Fibroblast of mammary gland (primary cell): ENCODE results near the gene ZBTB44.

Source experiments
- DNase-seq: peaks from one replicate; pipeline ENCODE4 v3.0.0-alpha.2; 2010; ENCODE audit warnings: low read depth
- H3K4me3 ChIP-seq: 2 replicates; pipeline ENCODE4 v1.5.1; 2011; ENCODE audit warnings: low read depth, mild to moderate bottlenecking, low read length, moderate library complexity; ENCODE audit not compliant: control insufficient read depth
- TF ChIP-seq, protein P1 (sequence below): conservative IDR thresholded peaks from 2 replicates; pipeline ENCODE4 v1.5.1; 2011; ENCODE audit warnings: low read depth, low read length, inconsistent platforms; ENCODE audit not compliant: control insufficient read depth, insufficient read depth

The ZBTB44 gene

DNA sequence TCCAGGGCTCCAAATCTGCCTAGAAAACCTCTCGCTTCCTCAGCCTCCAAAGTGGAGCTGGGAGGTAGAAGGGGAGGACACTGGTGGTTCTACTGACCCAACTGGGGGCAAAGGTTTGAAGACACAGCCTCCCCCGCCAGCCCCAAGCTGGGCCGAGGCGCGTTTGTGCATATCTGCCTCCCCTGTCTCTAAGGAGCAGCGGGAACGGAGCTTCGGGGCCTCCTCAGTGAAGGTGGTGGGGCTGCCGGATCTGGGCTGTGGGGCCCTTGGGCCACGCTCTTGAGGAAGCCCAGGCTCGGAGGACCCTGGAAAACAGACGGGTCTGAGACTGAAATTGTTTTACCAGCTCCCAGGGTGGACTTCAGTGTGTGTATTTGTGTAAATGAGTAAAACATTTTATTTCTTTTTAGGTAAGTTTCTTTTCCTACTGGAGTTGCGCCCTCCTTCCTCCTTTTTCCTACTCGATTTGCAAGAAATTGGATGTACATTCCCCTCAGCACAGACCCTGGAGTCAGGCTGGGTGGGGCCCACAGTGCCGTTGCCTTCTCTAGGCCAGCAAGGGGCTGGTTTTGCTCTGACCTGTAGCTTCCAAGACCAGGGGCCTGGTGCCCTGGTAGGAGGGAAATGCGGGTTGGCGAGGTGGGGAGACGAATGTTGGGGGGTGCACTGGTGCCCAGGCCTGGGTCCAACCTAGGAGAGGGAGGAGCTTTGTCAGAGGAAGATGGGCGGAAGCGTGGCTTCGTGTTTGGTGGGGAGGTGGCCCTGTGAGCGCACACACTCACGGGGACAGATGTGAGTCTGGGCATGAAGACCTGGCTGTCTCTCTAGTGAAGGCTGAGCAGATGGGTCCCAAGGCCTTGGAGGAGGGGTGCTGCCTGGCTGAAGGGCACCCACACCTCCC is 104.5 kb downstream of the ZBTB44 start:
- DNase-seq: no peak
- H3K4me3 ChIP-seq: no peak overlapping the region
- TF ChIP-seq, protein P1, sequence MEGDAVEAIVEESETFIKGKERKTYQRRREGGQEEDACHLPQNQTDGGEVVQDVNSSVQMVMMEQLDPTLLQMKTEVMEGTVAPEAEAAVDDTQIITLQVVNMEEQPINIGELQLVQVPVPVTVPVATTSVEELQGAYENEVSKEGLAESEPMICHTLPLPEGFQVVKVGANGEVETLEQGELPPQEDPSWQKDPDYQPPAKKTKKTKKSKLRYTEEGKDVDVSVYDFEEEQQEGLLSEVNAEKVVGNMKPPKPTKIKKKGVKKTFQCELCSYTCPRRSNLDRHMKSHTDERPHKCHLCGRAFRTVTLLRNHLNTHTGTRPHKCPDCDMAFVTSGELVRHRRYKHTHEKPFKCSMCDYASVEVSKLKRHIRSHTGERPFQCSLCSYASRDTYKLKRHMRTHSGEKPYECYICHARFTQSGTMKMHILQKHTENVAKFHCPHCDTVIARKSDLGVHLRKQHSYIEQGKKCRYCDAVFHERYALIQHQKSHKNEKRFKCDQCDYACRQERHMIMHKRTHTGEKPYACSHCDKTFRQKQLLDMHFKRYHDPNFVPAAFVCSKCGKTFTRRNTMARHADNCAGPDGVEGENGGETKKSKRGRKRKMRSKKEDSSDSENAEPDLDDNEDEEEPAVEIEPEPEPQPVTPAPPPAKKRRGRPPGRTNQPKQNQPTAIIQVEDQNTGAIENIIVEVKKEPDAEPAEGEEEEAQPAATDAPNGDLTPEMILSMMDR: no peak

- H3K4me3 ChIP-seq: no peak overlapping the region
- no peak for DNase-seq
- TF ChIP-seq, protein P1: no peak
Observed at GRCh38 chr11:130209128-130209932, 105.4 kb downstream of the ZBTB44 start.

- H3K4me3 ChIP-seq: no peak overlapping the region
- TF ChIP-seq, protein P1: no peak
- no peak for DNase-seq
Observed at GRCh38 chr11:130208241-130209127, 106.2 kb downstream of the ZBTB44 start.

GRCh38 chr11:130206141-130206540 is 108.6 kb downstream of the ZBTB44 start:
- no peak overlapping the region for H3K4me3 ChIP-seq
- TF ChIP-seq, protein P1: no peak
- no peak for DNase-seq

- no peak overlapping the region for H3K4me3 ChIP-seq
- TF ChIP-seq, protein P1: no peak
- DNase-seq: no peak
Observed at GRCh38 chr11:130204703-130205095, 110.0 kb downstream of the ZBTB44 start.
